Aorta (tissue), 5 donors: ENCODE measurements around the gene STRIP2. TPM values are rescaled to one million over a fixed set of nuclear protein-coding genes. Genes with fewer than 3 reads are reported as not detected.
"Not testable (repeated sequence)": the region's sequence is repeated elsewhere in the genome, so short reads cannot be mapped to it uniquely, and the experiment has no call there.

Source experiments
- ATAC-seq: fragments of 200-7000 bp; cut with Tn5 transposase; one replicate; pipeline ENCODE4 v1.9.1; 2022; ENCODE audit warnings: moderate library complexity; ENCODE audit not compliant: low FRiP score
- DNase-seq, 2 donors: peaks; one replicate each; pipeline ENCODE4 v3.0.0-alpha.2; 2020
- H3K27ac ChIP-seq, 2 donors: one replicate each; pipeline ENCODE4 v1.5.1; 2013; ENCODE audit warnings: low read length in 2 of 2, mild to moderate bottlenecking in 2 of 2, moderate library complexity in 2 of 2, control low read depth in 1 of 2, inconsistent platforms in 1 of 2, low read depth in 1 of 2
- H3K27me3 ChIP-seq, 2 donors: one replicate each; pipeline ENCODE4 v1.6.1; 2013; ENCODE audit warnings: control low read depth in 1 of 2, low read length in 1 of 2, mild to moderate bottlenecking in 1 of 2, moderate library complexity in 1 of 2; ENCODE audit not compliant: insufficient read depth in 2 of 2, control insufficient read depth in 1 of 2
- H3K36me3 ChIP-seq, 2 donors: one replicate each; pipeline ENCODE4 v1.6.1; 2013; ENCODE audit warnings: control low read depth in 1 of 2, low read length in 1 of 2, mild to moderate bottlenecking in 1 of 2; ENCODE audit not compliant: insufficient read depth in 2 of 2, control insufficient read depth in 1 of 2
- H3K4me1 ChIP-seq, 2 donors: one replicate each; pipeline ENCODE4 v1.6.1; 2013; ENCODE audit warnings: low read length in 2 of 2, control low read depth in 1 of 2, mild to moderate bottlenecking in 1 of 2, moderate library complexity in 1 of 2; ENCODE audit not compliant: insufficient read depth in 2 of 2, control insufficient read depth in 1 of 2
- H3K4me3 ChIP-seq, 2 donors: one replicate each; pipeline ENCODE4 v1.5.1; 2013; ENCODE audit warnings: low read length in 2 of 2, control low read depth in 1 of 2, mild to moderate bottlenecking in 1 of 2
- H3K9me3 ChIP-seq: one replicate; pipeline ENCODE4 v1.6.1; 2013; ENCODE audit warnings: mild to moderate bottlenecking, low read length; ENCODE audit not compliant: control insufficient read depth
- WGBS, 2 donors: extraction: QIAGEN DNeasy Blood & Tissue Kit; methylation state at CpG; one replicate each; pipeline ENCODE4 v1.1.7; 2013; 5-methylcytosine and 5-hydroxymethylcytosine counted together
- intact Hi-C, 2 donors: fragments of 100-400 bp; cut with DNase I; formaldehyde crosslinking; loops; one replicate each; pipeline versions ENCODE4 v1.14.2 to v1.15.0; 2022
- polyA plus RNA-seq, 2 donors: library from polyadenylated mRNA; stranded (reverse); fragments of 200-250 nt; gene quantifications; one replicate each; pipeline ENCODE4 v1.2.3, GENCODE V29; 2013
- total RNA-seq, 2 donors: library from RNA; stranded (reverse); fragmentation: NEBNext Ultra II Directional; extraction: Animal tissue kit (Norgen Biotek cat#: 25700); gene quantifications; one replicate each; pipeline ENCODE4 v1.2.1, GENCODE V29; 2021
- donor health status: healthy with polysubstance abuse.
- donor health status: Bipolar disorder and iron deficiency.
- donor health status: DM: no; HTN: no; CAD: no.
- donor health status: DM: no; HTN: no; CAD: no.
- donor health status: DM: yes; HTN: yes; CAD: no.

The STRIP2 gene
- total and polyA plus RNA-seq, 4 donors, result 0.10 to 1.3 (median 0.35) TPM

- H3K27me3 ChIP-seq, H3K4me3 ChIP-seq, H3K4me1 ChIP-seq, H3K36me3 ChIP-seq, H3K27ac ChIP-seq, H3K9me3 ChIP-seq, intact Hi-C loops, ATAC-seq, DNase-seq: not testable (repeated sequence)
- 94% methylated on average over 5 of the region's 5 CpGs for WGBS, 2 donors
Observed at GRCh38 chr7:129444776-129445175, 10.5 kb downstream of the STRIP2 start.

- H3K36me3 ChIP-seq, DNase-seq, H3K27ac ChIP-seq, H3K27me3 ChIP-seq, H3K4me1 ChIP-seq, ATAC-seq, H3K9me3 ChIP-seq, intact Hi-C loops, H3K4me3 ChIP-seq: not testable (repeated sequence)
- WGBS, 2 donors, result 45 to 69% methylated on average over 2 of the region's 2 CpGs
Observed at GRCh38 chr7:129446925-129447324, 12.7 kb downstream of the STRIP2 start.

- DNase-seq, H3K9me3 ChIP-seq, H3K36me3 ChIP-seq, ATAC-seq, H3K4me3 ChIP-seq, H3K27me3 ChIP-seq, H3K27ac ChIP-seq, H3K4me1 ChIP-seq, intact Hi-C loops: not testable (repeated sequence)
- 97% methylated on average over 6 of the region's 6 CpGs for WGBS, 2 donors
Observed at GRCh38 chr7:129447445-129447844, 13.2 kb downstream of the STRIP2 start.

GRCh38 chr7:129448608-129449007 lies 14.4 kb downstream of the STRIP2 start:
- WGBS, 2 donors, result 85 to 94% methylated on average over 2 of the region's 2 CpGs
- H3K4me1 ChIP-seq, H3K36me3 ChIP-seq, DNase-seq, intact Hi-C loops, H3K9me3 ChIP-seq, H3K4me3 ChIP-seq, H3K27ac ChIP-seq, ATAC-seq, H3K27me3 ChIP-seq: not testable (repeated sequence)

- H3K4me3 ChIP-seq, result no peak overlapping the region
- no peak overlapping the region for H3K27ac ChIP-seq
- H3K36me3 ChIP-seq, result no peaks in the 10 kb centered on the region
- H3K27me3 ChIP-seq, result no peaks in the 10 kb centered on the region
- peaks cover 3% of the 10 kb centered on the region for H3K9me3 ChIP-seq
- intact Hi-C loops, result no loop called here
- no peaks in the 10 kb centered on the region for H3K4me1 ChIP-seq
- ATAC-seq, result no peak
- no peak for DNase-seq
Observed at GRCh38 chr7:129450295-129450694, 16.1 kb downstream of the STRIP2 start.

GRCh38 chr7:129452589-129453231 lies 18.5 kb downstream of the STRIP2 start:
- H3K27me3 ChIP-seq, result no peaks in the 10 kb centered on the region

GRCh38 chr7:129453510-129454248 lies 19.4 kb downstream of the STRIP2 start:
- no peak overlapping the region for H3K4me3 ChIP-seq
- no peak for DNase-seq
- 85 to 95% methylated on average over 1 of the region's 1 CpG for WGBS, 2 donors
- H3K27ac ChIP-seq, result no peak overlapping the region
- no peaks in the 10 kb centered on the region for H3K27me3 ChIP-seq
- ATAC-seq, result no peak
- H3K36me3 ChIP-seq, result no peaks in the 10 kb centered on the region
- intact Hi-C loops, result no loop called here
- peaks cover 2% of the 10 kb centered on the region for H3K9me3 ChIP-seq
- H3K4me1 ChIP-seq, result no peaks in the 10 kb centered on the region

More at GRCh38 chr7:129452589-129453231, 18.5 kb downstream of the STRIP2 start:
- 90% methylated on average over 2 of the region's 2 CpGs for WGBS, 2 donors
- no peak for DNase-seq
- Histone ChIP-seq H3K27ac (no peak overlapping the region), H3K4me3 (no peak overlapping the region), H3K4me1 (no peaks in the 10 kb centered on the region), H3K9me3 (peaks cover 3% of the 10 kb centered on the region), H3K36me3 (no peaks in the 10 kb centered on the region)
- intact Hi-C loops, result no loop called here
- no peak for ATAC-seq

- no peak for DNase-seq
- intact Hi-C loops, result no loop called here
- no peaks in the 10 kb centered on the region for H3K4me1 ChIP-seq
- no peak overlapping the region for H3K4me3 ChIP-seq
- H3K36me3 ChIP-seq, result no peaks in the 10 kb centered on the region
- no peak overlapping the region for H3K27ac ChIP-seq
- H3K9me3 ChIP-seq, result peaks cover 2% of the 10 kb centered on the region
- WGBS, 2 donors, result 92 to 93% methylated on average over 4 of the region's 4 CpGs
- no peaks in the 10 kb centered on the region for H3K27me3 ChIP-seq
- ATAC-seq, result no peak
Observed at GRCh38 chr7:129454249-129454551, 20.0 kb downstream of the STRIP2 start.

- ATAC-seq (no peak), DNase-seq (no peak)
- Histone ChIP-seq H3K4me1 (no peaks in the 10 kb centered on the region), H3K27me3 (no peaks in the 10 kb centered on the region), H3K4me3 (no peak overlapping the region), H3K9me3 (no peaks in the 10 kb centered on the region), H3K36me3 (no peaks in the 10 kb centered on the region), H3K27ac (no peak overlapping the region)
- intact Hi-C loops, result no loop called here
- WGBS, 2 donors, result 96 to 98% methylated on average over 10 of the region's 10 CpGs
Observed at GRCh38 chr7:129456421-129456820, 22.2 kb downstream of the STRIP2 start.
